Measurements from ENCODE around the gene AK8. TPM values are rescaled to one million over a fixed set of nuclear protein-coding genes. Genes with fewer than 3 reads are reported as not detected.

Gene AK8
- total RNA-seq, 2 experiments from 2014 or later, result 0.27 TPM; not detected in 1

DNA sequence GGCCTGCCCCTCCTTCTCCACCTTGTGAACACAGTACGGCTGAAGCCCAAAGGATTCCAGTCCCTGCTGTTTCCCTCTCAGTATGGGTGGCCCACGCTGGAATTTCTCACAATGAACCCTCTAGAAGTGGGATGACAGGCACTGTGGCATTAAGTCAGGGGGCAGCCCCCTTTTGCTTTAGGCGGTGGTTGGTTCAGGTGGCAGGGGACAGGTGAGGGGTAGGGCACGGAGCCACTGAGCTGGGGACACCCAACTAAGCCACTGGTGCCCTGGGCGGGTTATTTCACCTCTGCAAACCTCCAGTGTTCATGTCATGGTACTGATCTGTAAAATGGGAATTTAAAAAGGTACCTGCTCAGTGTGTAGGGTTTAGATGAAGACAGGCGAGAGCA, 8.2 kb upstream of the AK8 start:
- no peak overlapping the region for H3K4me2 ChIP-seq (ENCODE audit: low read length)
- intact Hi-C loops (cut with micrococcal nuclease; ENCODE audit: unreplicated experiment), result no loop called here
- TF ChIP-seq EZH2phosphoT487 (IDR thresholded peaks at IDR 0.05; ENCODE audit: borderline replicate concordance, low read depth, low read length), result no peak
- TF ChIP-seq, protein P1, sequence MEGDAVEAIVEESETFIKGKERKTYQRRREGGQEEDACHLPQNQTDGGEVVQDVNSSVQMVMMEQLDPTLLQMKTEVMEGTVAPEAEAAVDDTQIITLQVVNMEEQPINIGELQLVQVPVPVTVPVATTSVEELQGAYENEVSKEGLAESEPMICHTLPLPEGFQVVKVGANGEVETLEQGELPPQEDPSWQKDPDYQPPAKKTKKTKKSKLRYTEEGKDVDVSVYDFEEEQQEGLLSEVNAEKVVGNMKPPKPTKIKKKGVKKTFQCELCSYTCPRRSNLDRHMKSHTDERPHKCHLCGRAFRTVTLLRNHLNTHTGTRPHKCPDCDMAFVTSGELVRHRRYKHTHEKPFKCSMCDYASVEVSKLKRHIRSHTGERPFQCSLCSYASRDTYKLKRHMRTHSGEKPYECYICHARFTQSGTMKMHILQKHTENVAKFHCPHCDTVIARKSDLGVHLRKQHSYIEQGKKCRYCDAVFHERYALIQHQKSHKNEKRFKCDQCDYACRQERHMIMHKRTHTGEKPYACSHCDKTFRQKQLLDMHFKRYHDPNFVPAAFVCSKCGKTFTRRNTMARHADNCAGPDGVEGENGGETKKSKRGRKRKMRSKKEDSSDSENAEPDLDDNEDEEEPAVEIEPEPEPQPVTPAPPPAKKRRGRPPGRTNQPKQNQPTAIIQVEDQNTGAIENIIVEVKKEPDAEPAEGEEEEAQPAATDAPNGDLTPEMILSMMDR (conservative IDR thresholded peaks at IDR 0.05; ENCODE audit: low read length), result no peak
- H2AFZ ChIP-seq (ENCODE audit: low read length), result no peak overlapping the region
- no peak overlapping the region for H3K27ac ChIP-seq (ENCODE audit: low read depth, low read length, poor library complexity, severe bottlenecking)
- H3K9me3 ChIP-seq (ENCODE audit: low read length), result no peaks in the 10 kb centered on the region
- ChIA-PET POLR2A (no interaction called here), CTCF (ENCODE audit: unreplicated experiment) (no interaction called here)
- H3K9me2 ChIP-seq (ENCODE audit: insufficient read depth, low read length), result no peaks in the 10 kb centered on the region
- no peak for DNase-seq (ENCODE audit: low spot score)
- H3K4me1 ChIP-seq (ENCODE audit: insufficient read depth, low read length, poor library complexity, severe bottlenecking), result no peaks in the 10 kb centered on the region
- BruUV-seq (replicated peaks), result no TSS peak
- H3K4me3 ChIP-seq (ENCODE audit: low read depth, low read length, poor library complexity, severe bottlenecking), result no peak overlapping the region
- H3K79me2 ChIP-seq (ENCODE audit: insufficient read depth, low read depth, low read length), result no peaks in the 10 kb centered on the region
- no peaks in the 10 kb centered on the region for H3K36me3 ChIP-seq (ENCODE audit: insufficient read depth, low read length)
- H4K20me1 ChIP-seq (ENCODE audit: insufficient read depth, low read length), result no peaks in the 10 kb centered on the region

DNA sequence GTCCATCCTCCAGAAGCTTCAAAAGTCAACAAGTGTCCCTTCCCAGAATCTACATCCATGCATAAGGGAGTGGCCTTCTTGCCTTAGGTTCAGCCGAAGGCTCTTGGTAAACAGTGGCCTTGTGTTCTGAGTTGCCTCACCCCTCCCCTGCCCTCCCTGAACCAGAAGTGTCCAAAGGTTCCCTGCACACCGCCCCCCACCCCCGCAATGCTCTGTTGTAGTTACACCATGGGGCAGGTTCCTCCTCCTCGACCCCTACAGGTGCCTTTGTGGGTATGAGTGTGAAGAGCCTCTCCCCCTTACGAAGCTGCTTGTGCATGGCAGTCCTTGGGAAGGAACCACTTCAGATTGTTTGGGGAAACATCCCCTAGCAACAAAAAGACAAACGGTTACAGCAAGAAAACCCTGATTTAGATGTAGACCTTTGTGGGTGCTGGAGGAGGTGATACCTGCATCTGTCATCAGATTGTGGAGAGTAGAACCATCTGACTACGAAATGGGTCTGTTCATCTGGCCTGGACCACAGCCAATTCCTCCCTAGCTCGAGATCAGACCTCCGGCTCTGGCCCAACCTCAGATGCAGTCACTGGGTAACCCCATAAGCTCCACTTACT, 7.7 kb upstream of the AK8 start:
- no TSS peak for BruUV-seq (replicated peaks)
- Histone ChIP-seq H3K9me2 (ENCODE audit: insufficient read depth, low read length) (no peaks in the 10 kb centered on the region), H2AFZ (ENCODE audit: low read length) (no peak overlapping the region), H3K36me3 (ENCODE audit: insufficient read depth, low read length) (no peaks in the 10 kb centered on the region), H4K20me1 (ENCODE audit: insufficient read depth, low read length) (no peaks in the 10 kb centered on the region), H3K4me3 (ENCODE audit: low read depth, low read length, poor library complexity, severe bottlenecking) (no peak overlapping the region), H3K4me1 (ENCODE audit: insufficient read depth, low read length, poor library complexity, severe bottlenecking) (no peaks in the 10 kb centered on the region), H3K79me2 (ENCODE audit: insufficient read depth, low read depth, low read length) (no peaks in the 10 kb centered on the region), H3K27ac (ENCODE audit: low read depth, low read length, poor library complexity, severe bottlenecking) (no peak overlapping the region), H3K9me3 (ENCODE audit: low read length) (no peaks in the 10 kb centered on the region), H3K4me2 (ENCODE audit: low read length) (no peak overlapping the region)
- ChIA-PET POLR2A (no interaction called here), CTCF (ENCODE audit: unreplicated experiment) (no interaction called here)
- intact Hi-C loops (cut with micrococcal nuclease; ENCODE audit: unreplicated experiment), result no loop called here
- TF ChIP-seq EZH2phosphoT487 (IDR thresholded peaks at IDR 0.05; ENCODE audit: borderline replicate concordance, low read depth, low read length), result no peak
- TF ChIP-seq, protein P1 (conservative IDR thresholded peaks at IDR 0.05; ENCODE audit: low read length), result no peak
- DNase-seq (ENCODE audit: low spot score), result no peak

DNA sequence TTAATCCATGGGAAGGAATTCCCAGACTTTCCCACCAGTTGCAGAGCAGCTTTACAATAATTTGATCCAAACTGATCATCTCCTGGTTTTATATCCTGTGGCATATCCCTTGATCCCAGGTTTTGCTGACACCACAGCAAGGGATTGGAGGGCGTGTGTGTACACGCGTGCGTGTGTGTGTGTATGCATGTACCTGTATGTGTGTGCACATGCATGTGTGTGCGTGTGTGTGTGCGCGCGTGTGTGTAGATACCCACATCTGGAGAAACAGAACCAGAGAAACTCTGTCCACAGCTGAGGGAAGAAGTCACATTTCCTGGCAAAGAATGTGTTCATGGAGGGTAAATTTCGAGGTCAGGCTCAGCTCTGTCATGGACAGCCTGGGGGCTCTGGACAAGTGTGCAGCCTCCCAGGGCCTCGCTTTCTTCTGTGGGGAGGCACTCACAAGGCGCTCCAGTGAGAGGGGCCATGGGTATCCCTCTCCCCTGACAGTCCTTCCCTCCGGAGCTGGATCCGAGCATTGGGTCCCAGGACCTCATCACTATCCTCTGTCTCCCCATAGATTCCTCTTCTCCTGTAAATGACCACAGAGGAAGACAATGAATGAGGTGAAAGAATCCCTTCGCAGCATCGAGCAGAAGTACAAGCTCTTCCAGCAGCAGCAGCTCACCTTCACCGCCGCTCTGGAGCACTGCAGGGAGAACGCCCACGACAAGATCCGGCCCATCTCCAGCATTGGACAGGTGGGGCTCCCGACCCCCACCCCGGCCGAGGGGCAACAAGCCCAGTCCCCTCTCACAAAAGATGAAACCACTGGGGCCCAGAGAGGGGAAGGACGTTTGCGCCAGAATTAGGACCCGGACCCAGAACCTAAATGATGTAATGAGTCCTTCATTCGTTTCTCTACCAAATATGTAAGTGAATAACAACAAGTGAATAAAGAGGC, 5.5 kb upstream of the AK8 start:
- POLR2A ChIA-PET, result no interaction called here
- intact Hi-C loops (cut with micrococcal nuclease; ENCODE audit: unreplicated experiment), result no loop called here
- no peak overlapping the region for H3K4me2 ChIP-seq (ENCODE audit: low read length)

More for the DNA sequence above, 5.5 kb upstream of the AK8 start:
- Histone ChIP-seq H3K27ac (ENCODE audit: low read depth, low read length, poor library complexity, severe bottlenecking) (no peak overlapping the region), H4K20me1 (ENCODE audit: insufficient read depth, low read length) (no peaks in the 10 kb centered on the region), H2AFZ (ENCODE audit: low read length) (no peak overlapping the region), H3K4me3 (ENCODE audit: low read depth, low read length, poor library complexity, severe bottlenecking) (no peak overlapping the region), H3K9me3 (ENCODE audit: low read length) (no peaks in the 10 kb centered on the region), H3K4me1 (ENCODE audit: insufficient read depth, low read length, poor library complexity, severe bottlenecking) (peaks cover 4% of the 10 kb centered on the region), H3K36me3 (ENCODE audit: insufficient read depth, low read length) (no peaks in the 10 kb centered on the region), H3K79me2 (ENCODE audit: insufficient read depth, low read depth, low read length) (no peaks in the 10 kb centered on the region), H3K9me2 (ENCODE audit: insufficient read depth, low read length) (no peaks in the 10 kb centered on the region)
- no TSS peak for BruUV-seq (replicated peaks)
- CTCF ChIA-PET (ENCODE audit: unreplicated experiment), result no interaction called here
- TF ChIP-seq, protein P1 (conservative IDR thresholded peaks at IDR 0.05; ENCODE audit: low read length), result no peak
- no peak for TF ChIP-seq EZH2phosphoT487 (IDR thresholded peaks at IDR 0.05; ENCODE audit: borderline replicate concordance, low read depth, low read length)
- no peak for DNase-seq (ENCODE audit: low spot score)

Data from OCI-LY7 (cell line).